Liver (tissue), 9 donors: ENCODE measurements around the gene GNPNAT1. TPM values are rescaled to one million over a fixed set of nuclear protein-coding genes. Genes with fewer than 3 reads are reported as not detected.

Experiments
- DNase-seq: peaks from one replicate; pipeline ENCODE4 v3.0.0-alpha.2; 2017; ENCODE audit warnings: low spot score
- H3K27ac ChIP-seq, 2 donors: one replicate each; pipeline ENCODE4 v1.7.0; 2013; ENCODE audit warnings: inconsistent platforms in 2 of 2, low read length in 2 of 2, control low read depth in 1 of 2, low read depth in 1 of 2, mild to moderate bottlenecking in 1 of 2
- H3K27me3 ChIP-seq, 4 donors: one replicate each; pipeline versions ENCODE4 v1.6.1 to v1.7.0; 2013; ENCODE audit warnings: low read length in 3 of 4, inconsistent platforms in 1 of 4, mild to moderate bottlenecking in 1 of 4, moderate library complexity in 1 of 4; ENCODE audit not compliant: control insufficient read depth in 4 of 4, insufficient read depth in 4 of 4
- H3K36me3 ChIP-seq, 4 donors: one replicate each; pipeline versions ENCODE4 v1.6.1 to v1.7.0; 2013; ENCODE audit warnings: low read length in 3 of 4, mild to moderate bottlenecking in 3 of 4, low read depth in 1 of 4, moderate library complexity in 1 of 4; ENCODE audit not compliant: control insufficient read depth in 4 of 4, insufficient read depth in 3 of 4
- H3K4me1 ChIP-seq, 4 donors: one replicate each; pipeline versions ENCODE4 v1.6.1 to v1.7.0; 2013; ENCODE audit warnings: low read length in 3 of 4, mild to moderate bottlenecking in 3 of 4, moderate library complexity in 1 of 4; ENCODE audit not compliant: control insufficient read depth in 4 of 4, insufficient read depth in 4 of 4
- H3K4me3 ChIP-seq, 3 donors: one replicate each; pipeline versions ENCODE4 v1.6.1 to v1.7.0; 2013; ENCODE audit warnings: low read length in 3 of 3, control low read depth in 1 of 3, low read depth in 1 of 3, mild to moderate bottlenecking in 1 of 3
- H3K9ac ChIP-seq, 2 donors: one replicate each; pipeline ENCODE4 v1.7.0; 2013; ENCODE audit warnings: low read length in 2 of 2, mild to moderate bottlenecking in 2 of 2, moderate library complexity in 2 of 2, control low read depth in 1 of 2, low read depth in 1 of 2
- H3K9me3 ChIP-seq, 4 donors: one replicate each; pipeline versions ENCODE4 v1.6.1 to v1.7.0; 2013; ENCODE audit warnings: low read length in 3 of 4; ENCODE audit not compliant: control insufficient read depth in 4 of 4
- ATF3 ChIP-seq: IDR thresholded peaks from 2 replicates; pipeline ENCODE4 v1.6.1; 2016; ENCODE audit warnings: antibody characterized with exemption
- EGR1 ChIP-seq, 2 donors: IDR thresholded peaks; 2 replicates each; pipeline ENCODE4 v1.6.1; 2016 to 2018; ENCODE audit warnings: antibody characterized with exemption in 2 of 2, low read depth in 2 of 2
- FOXA1 ChIP-seq: IDR thresholded peaks from 2 replicates; pipeline ENCODE4 v1.6.1; 2016; ENCODE audit warnings: antibody characterized with exemption
- FOXA2 ChIP-seq: IDR thresholded peaks from 2 replicates; pipeline ENCODE4 v1.6.1; 2016; ENCODE audit warnings: antibody characterized with exemption
- GABPA ChIP-seq, 2 donors: IDR thresholded peaks in 1 of 2; conservative IDR thresholded peaks in 1 of 2; 2 replicates each; pipeline ENCODE4 v1.6.1; 2016; ENCODE audit warnings: antibody characterized with exemption in 2 of 2, mild to moderate bottlenecking in 1 of 2, moderate library complexity in 1 of 2
- HNF4A ChIP-seq, 2 donors: conservative IDR thresholded peaks; 2 replicates each; pipeline ENCODE4 v1.6.1; 2016; ENCODE audit warnings: antibody characterized with exemption in 2 of 2, mild to moderate bottlenecking in 2 of 2
- HNF4G ChIP-seq: IDR thresholded peaks from 2 replicates; pipeline ENCODE4 v1.6.1; 2016; ENCODE audit warnings: antibody characterized with exemption
- JUND ChIP-seq, 2 donors: IDR thresholded peaks; 2 replicates each; pipeline ENCODE4 v1.6.1; 2016; ENCODE audit warnings: antibody characterized with exemption in 2 of 2
- MAX ChIP-seq: IDR thresholded peaks from 2 replicates; pipeline ENCODE4 v1.6.1; 2016; ENCODE audit warnings: antibody characterized with exemption
- NR2F2 ChIP-seq: IDR thresholded peaks from 2 replicates; pipeline ENCODE4 v1.6.1; 2016; ENCODE audit warnings: antibody characterized with exemption
- RAD21 ChIP-seq, 2 donors: IDR thresholded peaks; 2 replicates each; pipeline ENCODE4 v1.6.1; 2016; ENCODE audit warnings: antibody characterized with exemption in 2 of 2, mild to moderate bottlenecking in 2 of 2
- RXRA ChIP-seq, 2 donors: IDR thresholded peaks; 2 replicates each; pipeline ENCODE4 v1.6.1; 2017 to 2018; ENCODE audit warnings: antibody characterized with exemption in 2 of 2, mild to moderate bottlenecking in 1 of 2
- SP1 ChIP-seq: IDR thresholded peaks from 2 replicates; pipeline ENCODE4 v1.6.1; 2018; ENCODE audit warnings: antibody characterized with exemption, mild to moderate bottlenecking
- TAF1 ChIP-seq: conservative IDR thresholded peaks from 2 replicates; pipeline ENCODE4 v1.6.1; 2016; ENCODE audit warnings: antibody characterized with exemption, mild to moderate bottlenecking
- YY1 ChIP-seq: IDR thresholded peaks from 2 replicates; pipeline ENCODE4 v1.6.1; 2016; ENCODE audit warnings: antibody characterized with exemption, mild to moderate bottlenecking
- ZBTB33 ChIP-seq: IDR thresholded peaks from 2 replicates; pipeline ENCODE4 v1.6.1; 2016; ENCODE audit warnings: antibody characterized with exemption
- WGBS: extraction: QIAGEN DNeasy Blood & Tissue Kit; methylation state at CpG from one replicate; pipeline ENCODE4 v1.1.7; 2013; 5-methylcytosine and 5-hydroxymethylcytosine counted together
- polyA plus RNA-seq, 2 donors: library from polyadenylated mRNA; stranded (reverse) in 1 of 2; unstranded in 1 of 2; fragments of 200-250 nt in 1 of 2; fragments of >200 nt in 1 of 2; fragmentation: Nextera tagmentation in 1 of 2; extraction: Ambion mirVana in 1 of 2; gene quantifications; one replicate each; pipeline versions ENCODE4 v1.2.1 to v1.2.3, GENCODE V29; 2013 to 2015
- total RNA-seq, 2 donors: library from RNA; depleted of rRNA; stranded (reverse); fragments of >200 nt; gene quantifications; one replicate each; pipeline ENCODE4 v1.2.3, GENCODE V29; 2014
- donor health status: healthy.
- donor health status: healthy.
- donor health status: healthy.
- donor health status: healthy.
- donor health status: healthy.

The GNPNAT1 gene
- total and polyA plus RNA-seq, 4 donors: 24.9 to 50.9 (median 27.2) TPM

DNA sequence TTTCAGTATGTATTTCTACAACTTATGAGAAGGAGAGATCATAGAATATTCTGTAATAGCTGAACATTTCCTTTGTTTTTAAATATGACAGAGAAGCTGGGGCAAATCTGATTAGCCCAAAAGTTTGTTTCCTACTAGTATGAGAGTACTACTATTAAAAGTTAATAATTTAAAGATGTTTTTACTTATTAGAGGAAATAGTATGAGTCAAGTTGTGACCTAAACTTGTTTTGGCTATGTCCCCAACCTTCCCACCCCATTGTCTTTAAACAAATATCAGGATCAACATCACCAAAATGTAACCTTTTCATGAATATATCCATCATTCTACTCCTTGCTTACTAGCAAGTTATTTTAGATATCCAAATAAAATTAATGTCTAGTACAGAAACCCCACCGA is 10.5 kb downstream of the GNPNAT1 start:
- peaks cover 0 to 10% (median 3%) of the 10 kb centered on the region in 4 donors for H3K4me1 ChIP-seq
- DNase-seq: no peak
- 98% methylated on average over 1 of the region's 1 CpG for WGBS
- no peak overlapping the region for H3K9ac ChIP-seq
- peaks cover 4 to 17% (median 13%) of the 10 kb centered on the region in 4 donors for H3K36me3 ChIP-seq
- H3K27me3 ChIP-seq: no peaks in the 10 kb centered on the region
- no peak overlapping the region for H3K27ac ChIP-seq
- no peak overlapping the region for H3K4me3 ChIP-seq
- no peak for TF ChIP-seq YY1
- no peak for TF ChIP-seq EGR1 (IDR thresholded peaks at IDR 0.05; ENCODE audit: low read depth in 2 of 2)
- TF ChIP-seq ATF3: no peak
- no peaks in the 10 kb centered on the region for H3K9me3 ChIP-seq

DNA sequence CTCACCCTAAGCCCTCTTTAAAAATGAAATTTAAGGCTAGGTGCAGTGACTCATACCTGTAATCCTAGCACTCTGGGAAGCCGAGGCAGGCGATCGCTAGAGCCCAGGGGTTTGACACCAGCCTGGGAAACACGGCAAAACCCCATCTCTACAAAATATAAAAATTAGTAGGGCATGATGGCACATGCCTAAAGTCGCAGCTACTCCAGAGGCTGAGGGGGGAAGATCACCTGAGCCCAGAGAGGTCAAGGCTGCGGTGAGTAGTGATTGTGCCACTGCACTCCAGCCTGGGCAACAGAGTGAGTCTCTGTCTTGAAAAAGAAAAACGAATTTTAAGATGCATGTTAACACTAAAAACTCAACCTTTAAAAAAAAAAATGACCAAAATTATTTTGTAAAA is 12.7 kb downstream of the GNPNAT1 start:
- Histone ChIP-seq H3K4me1 (peaks cover 0 to 10% (median 3%) of the 10 kb centered on the region in 4 donors), H3K36me3 (peaks cover 6 to 26% (median 16%) of the 10 kb centered on the region in 4 donors), H3K9ac (no peak overlapping the region)

GRCh38 chr14:52776816-52777215 is 14.6 kb downstream of the GNPNAT1 start:
- Histone ChIP-seq H3K4me1 (peaks cover 0 to 2% (median under 1%) of the 10 kb centered on the region in 4 donors), H3K27ac (no peak overlapping the region), H3K4me3 (no peak overlapping the region), H3K36me3 (peaks cover 6 to 29% (median 18%) of the 10 kb centered on the region in 4 donors), H3K27me3 (no peaks in the 10 kb centered on the region), H3K9ac (no peak overlapping the region), H3K9me3 (no peaks in the 10 kb centered on the region)
- DNase-seq: no peak
- 90% methylated on average over 7 of the region's 7 CpGs for WGBS
- peak in 1 of 2 donors; percentile 31 for TF ChIP-seq RAD21 (IDR thresholded peaks at IDR 0.05)
- no peak for TF ChIP-seq FOXA2

More for the DNA sequence above, 12.7 kb downstream of the GNPNAT1 start:
- WGBS: 90% methylated on average over 7 of the region's 7 CpGs
- H3K27ac ChIP-seq: no peak overlapping the region
- no peaks in the 10 kb centered on the region for H3K27me3 ChIP-seq
- no peak for DNase-seq
- no peaks in the 10 kb centered on the region for H3K9me3 ChIP-seq
- TF ChIP-seq NR2F2: no peak
- no peak for TF ChIP-seq SP1
- no peak for TF ChIP-seq HNF4A (conservative IDR thresholded peaks at IDR 0.05)
- no peak for TF ChIP-seq FOXA2
- no peak for TF ChIP-seq ZBTB33
- no peak for TF ChIP-seq FOXA1
- no peak for TF ChIP-seq GABPA (IDR thresholded peaks at IDR 0.05 in 1 of 2, conservative IDR thresholded peaks at IDR 0.05 in 1 of 2)
- no peak for TF ChIP-seq JUND (IDR thresholded peaks at IDR 0.05)
- no peak for TF ChIP-seq ATF3
- no peak for TF ChIP-seq HNF4G
- TF ChIP-seq RXRA (IDR thresholded peaks at IDR 0.05): no peak
- no peak for TF ChIP-seq TAF1
- no peak for TF ChIP-seq YY1
- no peak for TF ChIP-seq RAD21 (IDR thresholded peaks at IDR 0.05)
- TF ChIP-seq MAX: no peak
- no peak for TF ChIP-seq EGR1 (IDR thresholded peaks at IDR 0.05; ENCODE audit: low read depth in 2 of 2)
- no peak overlapping the region for H3K4me3 ChIP-seq
